ENCODE data around the gene FXYD6.

DNA sequence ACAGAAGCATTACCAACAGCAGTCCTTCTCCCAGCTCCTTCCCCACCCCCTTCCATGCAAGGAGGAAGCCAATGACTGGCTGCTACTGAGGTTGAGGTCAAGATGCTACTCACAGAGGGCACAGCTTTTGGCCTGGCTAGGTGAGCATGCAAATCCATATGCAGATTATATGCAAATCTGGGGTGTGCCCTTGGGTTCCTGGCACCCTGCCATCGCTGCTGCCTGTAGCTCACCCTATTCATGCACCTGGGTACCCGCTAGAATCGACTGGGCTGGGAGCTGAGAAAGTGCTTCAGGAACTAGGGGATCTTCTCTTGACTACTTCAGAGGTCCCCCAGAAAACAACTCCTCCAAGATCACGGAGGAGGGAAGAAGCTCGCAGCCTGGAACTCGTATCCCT lies 83.5 kb downstream of the FXYD6 start:
- no peak for TF ChIP-seq POLR2A (IDR thresholded peaks at IDR 0.05; ENCODE audit: extremely low read depth, insufficient read length)
- TF ChIP-seq, protein P1, sequence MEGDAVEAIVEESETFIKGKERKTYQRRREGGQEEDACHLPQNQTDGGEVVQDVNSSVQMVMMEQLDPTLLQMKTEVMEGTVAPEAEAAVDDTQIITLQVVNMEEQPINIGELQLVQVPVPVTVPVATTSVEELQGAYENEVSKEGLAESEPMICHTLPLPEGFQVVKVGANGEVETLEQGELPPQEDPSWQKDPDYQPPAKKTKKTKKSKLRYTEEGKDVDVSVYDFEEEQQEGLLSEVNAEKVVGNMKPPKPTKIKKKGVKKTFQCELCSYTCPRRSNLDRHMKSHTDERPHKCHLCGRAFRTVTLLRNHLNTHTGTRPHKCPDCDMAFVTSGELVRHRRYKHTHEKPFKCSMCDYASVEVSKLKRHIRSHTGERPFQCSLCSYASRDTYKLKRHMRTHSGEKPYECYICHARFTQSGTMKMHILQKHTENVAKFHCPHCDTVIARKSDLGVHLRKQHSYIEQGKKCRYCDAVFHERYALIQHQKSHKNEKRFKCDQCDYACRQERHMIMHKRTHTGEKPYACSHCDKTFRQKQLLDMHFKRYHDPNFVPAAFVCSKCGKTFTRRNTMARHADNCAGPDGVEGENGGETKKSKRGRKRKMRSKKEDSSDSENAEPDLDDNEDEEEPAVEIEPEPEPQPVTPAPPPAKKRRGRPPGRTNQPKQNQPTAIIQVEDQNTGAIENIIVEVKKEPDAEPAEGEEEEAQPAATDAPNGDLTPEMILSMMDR (IDR thresholded peaks at IDR 0.05; ENCODE audit: low read depth, low read length): no peak

Measured in NB4 (cell line).